ENCODE data around the gene ANKRD65. TPM values are rescaled to one million over a fixed set of nuclear protein-coding genes. Genes with fewer than 3 reads are reported as not detected.

The ANKRD65 gene
- total and polyA plus RNA-seq, 2 experiments from 2014 or later = 2.1 to 5.5 TPM

DNA sequence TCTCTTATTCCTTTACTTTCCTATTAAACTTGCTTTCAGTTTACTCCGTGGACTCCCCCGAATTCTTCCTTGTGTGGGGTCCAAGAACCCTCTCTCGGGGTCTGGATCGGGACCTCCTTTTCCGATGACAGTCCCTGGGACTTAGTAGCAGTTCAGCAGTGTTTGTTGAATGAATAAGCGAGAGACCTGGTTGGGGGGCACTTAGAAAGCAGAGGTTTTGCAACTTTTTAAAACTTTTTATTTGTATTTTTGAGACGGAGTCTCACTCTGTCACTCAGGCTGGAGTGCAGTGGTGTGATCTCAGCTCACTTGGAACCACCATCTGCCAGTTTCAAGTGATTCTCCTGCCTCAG lies 2.1 kb upstream of the ANKRD65 start:
- WGBS (ENCODE audit: low lambda C conversion rate, missing lambda C conversion rate) = 89% methylated on average over 7 of the region's 7 CpGs
- H3K4me3 ChIP-seq = no peak overlapping the region
- H3K79me2 ChIP-seq = no peaks in the 10 kb centered on the region
- peaks cover 4% of the 10 kb centered on the region for H3K4me1 ChIP-seq (ENCODE audit: insufficient read depth)
- no peaks in the 10 kb centered on the region for H3K9me2 ChIP-seq (replicated peaks; ENCODE audit: insufficient read depth)
- DNase-seq (ENCODE audit: low spot score) = no peak
- H3K36me3 ChIP-seq (replicated peaks; ENCODE audit: insufficient read depth, low read depth) = no peaks in the 10 kb centered on the region
- H2AFZ ChIP-seq = no peak overlapping the region
- H4K20me1 ChIP-seq (ENCODE audit: insufficient read depth, poor library complexity, severe bottlenecking) = no peaks in the 10 kb centered on the region
- no peaks in the 10 kb centered on the region for H3K9me3 ChIP-seq (ENCODE audit: low read depth)
- no peak overlapping the region for H3K4me2 ChIP-seq
- H3K27me3 ChIP-seq = no peaks in the 10 kb centered on the region
- no peak overlapping the region for H3K27ac ChIP-seq
- TF ChIP-seq, protein P1, sequence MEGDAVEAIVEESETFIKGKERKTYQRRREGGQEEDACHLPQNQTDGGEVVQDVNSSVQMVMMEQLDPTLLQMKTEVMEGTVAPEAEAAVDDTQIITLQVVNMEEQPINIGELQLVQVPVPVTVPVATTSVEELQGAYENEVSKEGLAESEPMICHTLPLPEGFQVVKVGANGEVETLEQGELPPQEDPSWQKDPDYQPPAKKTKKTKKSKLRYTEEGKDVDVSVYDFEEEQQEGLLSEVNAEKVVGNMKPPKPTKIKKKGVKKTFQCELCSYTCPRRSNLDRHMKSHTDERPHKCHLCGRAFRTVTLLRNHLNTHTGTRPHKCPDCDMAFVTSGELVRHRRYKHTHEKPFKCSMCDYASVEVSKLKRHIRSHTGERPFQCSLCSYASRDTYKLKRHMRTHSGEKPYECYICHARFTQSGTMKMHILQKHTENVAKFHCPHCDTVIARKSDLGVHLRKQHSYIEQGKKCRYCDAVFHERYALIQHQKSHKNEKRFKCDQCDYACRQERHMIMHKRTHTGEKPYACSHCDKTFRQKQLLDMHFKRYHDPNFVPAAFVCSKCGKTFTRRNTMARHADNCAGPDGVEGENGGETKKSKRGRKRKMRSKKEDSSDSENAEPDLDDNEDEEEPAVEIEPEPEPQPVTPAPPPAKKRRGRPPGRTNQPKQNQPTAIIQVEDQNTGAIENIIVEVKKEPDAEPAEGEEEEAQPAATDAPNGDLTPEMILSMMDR (IDR thresholded peaks at IDR 0.05; ENCODE audit: poor library complexity) = no peak
- TF ChIP-seq EZH2phosphoT487 (IDR thresholded peaks at IDR 0.05; ENCODE audit: low read depth, severe bottlenecking, unreplicated experiment) = no peak
- no peak for TF ChIP-seq EZH2 (IDR thresholded peaks at IDR 0.05; ENCODE audit: borderline replicate concordance)

DNA sequence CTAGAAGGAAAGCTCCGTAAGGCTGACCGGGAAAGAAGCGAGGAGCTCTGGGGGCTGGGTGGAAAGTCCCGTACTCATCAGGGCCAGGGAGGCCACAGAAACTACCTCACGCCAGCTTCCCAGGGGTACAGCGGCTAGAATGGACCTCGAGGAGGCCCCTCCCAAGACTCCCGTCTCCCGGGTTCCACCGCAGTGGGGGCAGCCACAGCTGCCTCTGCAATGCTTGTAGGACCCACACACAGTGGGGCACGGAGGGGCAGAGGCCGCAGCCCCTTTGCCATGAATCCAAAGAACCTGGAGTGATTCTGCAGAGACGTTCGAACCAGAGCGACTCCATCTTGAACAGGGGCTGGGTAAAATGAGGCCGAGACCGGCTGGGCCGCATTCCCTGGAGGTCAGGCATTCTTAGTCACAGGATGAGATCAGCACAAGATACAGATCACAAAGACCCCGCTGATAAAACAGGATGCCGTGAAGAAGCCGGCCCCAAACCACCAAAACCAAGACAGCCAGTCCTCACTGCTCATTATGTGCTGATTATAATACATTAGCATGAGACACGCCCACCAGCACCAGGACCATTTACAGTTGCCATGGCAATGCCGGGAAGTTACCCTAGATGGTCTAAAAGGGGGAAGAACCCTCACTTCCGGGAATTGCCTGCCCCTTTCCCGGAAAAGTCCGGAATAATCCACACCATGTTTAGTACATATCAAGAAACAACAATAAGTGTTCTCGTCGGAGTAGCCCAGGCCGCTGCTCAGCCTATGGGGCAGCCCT lies 1.6 kb upstream of the ANKRD65 start:
- TF ChIP-seq EZH2phosphoT487 (IDR thresholded peaks at IDR 0.05; ENCODE audit: low read depth, severe bottlenecking, unreplicated experiment) (no peak), EZH2 (IDR thresholded peaks at IDR 0.05; ENCODE audit: borderline replicate concordance) (no peak)
- TF ChIP-seq, protein P1 (IDR thresholded peaks at IDR 0.05; ENCODE audit: poor library complexity) = no peak
- DNase-seq (ENCODE audit: low spot score) = no peak
- peaks cover 4% of the 10 kb centered on the region for H3K4me1 ChIP-seq (ENCODE audit: insufficient read depth)
- no peak overlapping the region for H3K4me3 ChIP-seq
- 64% methylated on average over 29 of the region's 29 CpGs for WGBS (ENCODE audit: low lambda C conversion rate, missing lambda C conversion rate)
- H3K27me3 ChIP-seq = no peaks in the 10 kb centered on the region
- no peaks in the 10 kb centered on the region for H3K79me2 ChIP-seq
- no peaks in the 10 kb centered on the region for H3K36me3 ChIP-seq (replicated peaks; ENCODE audit: insufficient read depth, low read depth)
- no peak overlapping the region for H3K4me2 ChIP-seq
- H3K9me3 ChIP-seq (ENCODE audit: low read depth) = no peaks in the 10 kb centered on the region
- H4K20me1 ChIP-seq (ENCODE audit: insufficient read depth, poor library complexity, severe bottlenecking) = no peaks in the 10 kb centered on the region
- H2AFZ ChIP-seq = no peak overlapping the region
- H3K27ac ChIP-seq = no peak overlapping the region
- H3K9me2 ChIP-seq (replicated peaks; ENCODE audit: insufficient read depth) = no peaks in the 10 kb centered on the region

DNA sequence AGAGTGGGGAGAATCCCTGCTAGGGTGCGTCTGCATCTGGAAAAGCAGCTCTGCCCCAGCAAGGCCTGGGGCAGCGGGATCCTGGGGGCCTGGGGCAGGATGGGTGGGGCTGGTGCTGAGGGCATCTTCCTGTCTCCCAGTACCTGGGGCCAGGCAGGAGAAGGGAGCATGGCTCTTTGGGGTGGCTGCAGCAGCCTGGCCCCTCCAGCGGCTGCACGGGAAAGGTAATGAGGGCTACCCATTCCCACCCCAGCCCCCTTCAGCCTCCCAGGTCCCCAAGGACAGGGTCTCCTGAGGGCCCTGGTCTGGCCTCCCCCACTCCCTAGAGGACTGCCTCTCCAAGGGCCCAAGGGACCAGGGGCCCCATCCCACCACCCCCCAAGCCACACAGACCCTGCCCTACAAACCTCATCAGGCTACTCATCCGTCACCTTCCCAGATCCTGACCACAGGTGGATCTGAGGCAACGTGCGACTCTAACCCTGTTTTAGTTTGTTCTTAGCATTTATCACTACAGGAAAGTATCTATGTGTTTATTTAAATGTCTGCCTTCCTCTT lies 910 bp upstream of the ANKRD65 start:
- no peak overlapping the region for H2AFZ ChIP-seq
- no peak overlapping the region for H3K4me2 ChIP-seq
- H3K4me1 ChIP-seq (ENCODE audit: insufficient read depth) = peaks cover 4% of the 10 kb centered on the region
- no peaks in the 10 kb centered on the region for H3K9me3 ChIP-seq (ENCODE audit: low read depth)
- H3K27me3 ChIP-seq = no peaks in the 10 kb centered on the region
- no peaks in the 10 kb centered on the region for H4K20me1 ChIP-seq (ENCODE audit: insufficient read depth, poor library complexity, severe bottlenecking)
- H3K4me3 ChIP-seq = no peak overlapping the region
- TF ChIP-seq EZH2phosphoT487 (IDR thresholded peaks at IDR 0.05; ENCODE audit: low read depth, severe bottlenecking, unreplicated experiment) = no peak
- TF ChIP-seq, protein P1 (IDR thresholded peaks at IDR 0.05; ENCODE audit: poor library complexity) = no peak
- TF ChIP-seq EZH2 (IDR thresholded peaks at IDR 0.05; ENCODE audit: borderline replicate concordance) = no peak
- no peak overlapping the region for H3K27ac ChIP-seq
- H3K79me2 ChIP-seq = no peaks in the 10 kb centered on the region
- H3K36me3 ChIP-seq (replicated peaks; ENCODE audit: insufficient read depth, low read depth) = no peaks in the 10 kb centered on the region
- DNase-seq (ENCODE audit: low spot score) = no peak
- H3K9me2 ChIP-seq (replicated peaks; ENCODE audit: insufficient read depth) = no peaks in the 10 kb centered on the region
- 79% methylated on average over 4 of the region's 7 CpGs for WGBS (ENCODE audit: low lambda C conversion rate, missing lambda C conversion rate)

All from hepatocyte (in vitro differentiated cells).